Hematopoietic multipotent progenitor cell treated with erythropoietin and hydrocortisone succinate and interleukin-3 and kit ligand, for 6 days (in vitro differentiated cells): Measurements from ENCODE around the gene SFMBT2.

ENCODE experiments used
- DNase-seq: peaks from one replicate; pipeline ENCODE4 v3.0.0-alpha.2; 2015

SFMBT2 gene

GRCh38 chr10:7170626-7171322, 240.1 kb downstream of the SFMBT2 start:
- no peak for DNase-seq

- no peak for DNase-seq
Observed at GRCh38 chr10:7168414-7168813, 242.4 kb downstream of the SFMBT2 start.

- DNase-seq, result no peak
Observed at GRCh38 chr10:7165500-7166177, 245.2 kb downstream of the SFMBT2 start.

- DNase-seq, result no peak
Observed at GRCh38 chr10:7164955-7165354, 245.9 kb downstream of the SFMBT2 start.

GRCh38 chr10:7162331-7162730, 248.5 kb downstream of the SFMBT2 start:
- no peak for DNase-seq

GRCh38 chr10:7161484-7162250, 249.2 kb downstream of the SFMBT2 start:
- no peak for DNase-seq

- no peak for DNase-seq
Observed at GRCh38 chr10:7159928-7160327, 250.9 kb downstream of the SFMBT2 start.

GRCh38 chr10:7159517-7159916, 251.3 kb downstream of the SFMBT2 start:
- DNase-seq, result no peak

- DNase-seq, result peak; percentile 16
Observed at GRCh38 chr10:7157091-7157490, 253.7 kb downstream of the SFMBT2 start.

GRCh38 chr10:7153750-7154149, 257.1 kb downstream of the SFMBT2 start:
- DNase-seq, result no peak

- no peak for DNase-seq
Observed at GRCh38 chr10:7152982-7153381, 257.9 kb downstream of the SFMBT2 start.

GRCh38 chr10:7152341-7152740, 258.5 kb downstream of the SFMBT2 start:
- no peak for DNase-seq

GRCh38 chr10:7151538-7151937, 259.3 kb downstream of the SFMBT2 start:
- DNase-seq, result no peak

GRCh38 chr10:7150349-7150748, 260.5 kb downstream of the SFMBT2 start:
- no peak for DNase-seq

GRCh38 chr10:7146189-7146588, 264.6 kb downstream of the SFMBT2 start:
- no peak for DNase-seq

GRCh38 chr10:7136016-7136415, 274.8 kb downstream of the SFMBT2 start:
- DNase-seq, result no peak

- DNase-seq, result no peak
Observed at GRCh38 chr10:7135188-7135587, 275.6 kb downstream of the SFMBT2 start.

- no peak for DNase-seq
Observed at GRCh38 chr10:7134448-7134847, 276.4 kb downstream of the SFMBT2 start.

GRCh38 chr10:7133958-7134357, 276.9 kb downstream of the SFMBT2 start:
- DNase-seq, result no peak

GRCh38 chr10:7133278-7133677, 277.6 kb downstream of the SFMBT2 start:
- DNase-seq, result no peak

- DNase-seq, result no peak
Observed at GRCh38 chr10:7130191-7130911, 280.5 kb downstream of the SFMBT2 start.

GRCh38 chr10:7123774-7124173, 287.1 kb downstream of the SFMBT2 start:
- no peak for DNase-seq

GRCh38 chr10:7122561-7122960, 288.3 kb downstream of the SFMBT2 start:
- no peak for DNase-seq
